Measurements from ENCODE around the gene THAP2. TPM values are rescaled to one million over a fixed set of nuclear protein-coding genes. Genes with fewer than 3 reads are reported as not detected.

The THAP2 gene
- total RNA-seq, 1 donor from 2014 or later = 5.2 TPM

GRCh38 chr12:71641390-71641789 is 22.7 kb upstream of the THAP2 start:
- H3K27ac ChIP-seq (ENCODE audit: low read depth, low read length) = no peak overlapping the region
- no peaks in the 10 kb centered on the region for H3K4me1 ChIP-seq (ENCODE audit: control insufficient read depth in 3 of 3, insufficient read depth in 3 of 3, low read length in 3 of 3)
- H3K27me3 ChIP-seq (ENCODE audit: control insufficient read depth in 3 of 3, insufficient read depth in 3 of 3, low read length in 3 of 3) = no peaks in the 10 kb centered on the region
- H3K36me3 ChIP-seq (ENCODE audit: control insufficient read depth in 3 of 3, insufficient read depth in 3 of 3, low read length in 3 of 3) = peaks cover 17 to 49% (median 43%) of the 10 kb centered on the region in 3 donors
- H3K9ac ChIP-seq (ENCODE audit: low read depth in 1 of 3, low read length in 3 of 3) = no peak overlapping the region
- no peak overlapping the region for H3K4me3 ChIP-seq (ENCODE audit: low read length in 3 of 3)
- no peaks in the 10 kb centered on the region for H3K9me3 ChIP-seq (ENCODE audit: control insufficient read depth in 3 of 3, low read length in 3 of 3)

- Histone ChIP-seq H3K9me3 (ENCODE audit: control insufficient read depth in 3 of 3, low read length in 3 of 3) (no peaks in the 10 kb centered on the region), H3K27me3 (ENCODE audit: control insufficient read depth in 3 of 3, insufficient read depth in 3 of 3, low read length in 3 of 3) (no peaks in the 10 kb centered on the region), H3K36me3 (ENCODE audit: control insufficient read depth in 3 of 3, insufficient read depth in 3 of 3, low read length in 3 of 3) (peaks cover 17 to 55% (median 43%) of the 10 kb centered on the region in 3 donors), H3K27ac (ENCODE audit: low read depth, low read length) (no peak overlapping the region), H3K4me1 (ENCODE audit: control insufficient read depth in 3 of 3, insufficient read depth in 3 of 3, low read length in 3 of 3) (no peaks in the 10 kb centered on the region), H3K4me3 (ENCODE audit: low read length in 3 of 3) (no peak overlapping the region), H3K9ac (ENCODE audit: low read depth in 1 of 3, low read length in 3 of 3) (no peak overlapping the region)
These were observed 21.8 kb upstream of the THAP2 start for GRCh38 chr12:71642264-71642663.

DNA sequence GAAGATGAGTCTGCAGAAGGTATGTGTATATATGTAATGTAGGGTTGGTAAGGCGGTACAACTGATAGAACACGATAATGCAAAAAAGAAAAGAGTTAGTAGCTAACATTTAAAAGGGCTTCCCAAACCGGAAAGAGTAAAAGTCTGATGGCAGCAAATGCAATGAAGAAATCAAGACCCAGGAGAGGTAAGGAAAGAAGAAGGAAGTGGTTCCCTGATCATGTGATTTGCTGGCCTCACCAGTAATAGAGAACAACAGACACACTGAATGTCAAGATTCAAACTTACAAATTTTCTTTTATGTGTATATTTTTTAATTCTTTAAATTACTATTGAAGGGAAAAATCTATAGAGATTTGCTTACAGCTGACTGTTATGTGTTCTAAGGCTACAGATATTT is 18.8 kb upstream of the THAP2 start:
- Histone ChIP-seq H3K4me3 (ENCODE audit: low read length in 3 of 3) (no peak overlapping the region), H3K27ac (ENCODE audit: low read depth, low read length) (no peak overlapping the region), H3K36me3 (ENCODE audit: control insufficient read depth in 3 of 3, insufficient read depth in 3 of 3, low read length in 3 of 3) (peaks cover 10 to 44% (median 27%) of the 10 kb centered on the region in 3 donors), H3K27me3 (ENCODE audit: control insufficient read depth in 3 of 3, insufficient read depth in 3 of 3, low read length in 3 of 3) (no peaks in the 10 kb centered on the region), H3K9ac (ENCODE audit: low read depth in 1 of 3, low read length in 3 of 3) (no peak overlapping the region), H3K4me1 (ENCODE audit: control insufficient read depth in 3 of 3, insufficient read depth in 3 of 3, low read length in 3 of 3) (no peaks in the 10 kb centered on the region), H3K9me3 (ENCODE audit: control insufficient read depth in 3 of 3, low read length in 3 of 3) (no peaks in the 10 kb centered on the region)

DNA sequence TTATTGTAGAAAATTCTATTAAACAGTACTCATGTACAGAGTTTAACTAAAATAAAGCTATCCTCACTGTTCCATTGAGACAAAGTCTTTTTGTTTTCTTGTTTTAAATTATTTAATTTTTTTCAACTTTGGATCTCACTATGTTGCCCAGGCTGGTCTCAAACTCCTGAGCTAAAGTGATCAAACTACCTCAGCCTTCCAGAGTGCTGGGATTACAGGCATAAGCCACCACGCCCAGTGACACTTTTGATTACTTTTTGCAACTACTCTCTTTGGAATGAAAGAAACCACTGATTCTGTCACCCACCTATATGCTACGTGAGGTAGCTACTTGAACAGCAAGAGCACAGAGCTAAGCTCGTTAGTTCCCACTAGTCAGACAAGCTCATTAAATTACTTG is 17.6 kb upstream of the THAP2 start:
- H3K27ac ChIP-seq (ENCODE audit: low read depth, low read length) = no peak overlapping the region
- no peak overlapping the region for H3K4me3 ChIP-seq (ENCODE audit: low read length in 3 of 3)
- no peak overlapping the region for H3K9ac ChIP-seq (ENCODE audit: low read depth in 1 of 3, low read length in 3 of 3)
- no peaks in the 10 kb centered on the region for H3K27me3 ChIP-seq (ENCODE audit: control insufficient read depth in 3 of 3, insufficient read depth in 3 of 3, low read length in 3 of 3)
- H3K36me3 ChIP-seq (ENCODE audit: control insufficient read depth in 3 of 3, insufficient read depth in 3 of 3, low read length in 3 of 3) = peaks cover 8 to 36% (median 24%) of the 10 kb centered on the region in 3 donors
- no peaks in the 10 kb centered on the region for H3K4me1 ChIP-seq (ENCODE audit: control insufficient read depth in 3 of 3, insufficient read depth in 3 of 3, low read length in 3 of 3)
- H3K9me3 ChIP-seq (ENCODE audit: control insufficient read depth in 3 of 3, low read length in 3 of 3) = no peaks in the 10 kb centered on the region

DNA sequence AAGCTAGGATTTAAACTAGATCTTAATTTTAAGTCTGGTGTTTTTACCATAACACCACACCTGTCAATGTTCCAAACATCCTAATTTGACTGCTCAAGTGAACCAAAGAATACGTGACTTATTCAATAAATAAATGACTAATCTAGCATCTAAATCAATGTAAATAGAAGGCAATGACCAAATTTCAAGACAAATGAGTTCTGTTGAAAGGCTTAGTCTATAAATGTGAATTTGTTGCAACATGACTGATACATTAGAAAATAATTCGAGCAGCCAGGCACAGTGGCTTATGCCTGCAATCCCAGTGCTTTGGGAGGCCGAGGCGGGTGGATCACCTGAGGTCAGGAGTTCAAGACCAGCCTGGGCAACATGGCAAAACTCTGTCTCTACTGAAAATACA is 15.6 kb upstream of the THAP2 start:
- Histone ChIP-seq H3K9ac (ENCODE audit: low read depth in 1 of 3, low read length in 3 of 3) (no peak overlapping the region), H3K27me3 (ENCODE audit: control insufficient read depth in 3 of 3, insufficient read depth in 3 of 3, low read length in 3 of 3) (no peaks in the 10 kb centered on the region), H3K4me1 (ENCODE audit: control insufficient read depth in 3 of 3, insufficient read depth in 3 of 3, low read length in 3 of 3) (no peaks in the 10 kb centered on the region), H3K4me3 (ENCODE audit: low read length in 3 of 3) (no peak overlapping the region), H3K9me3 (ENCODE audit: control insufficient read depth in 3 of 3, low read length in 3 of 3) (no peaks in the 10 kb centered on the region), H3K27ac (ENCODE audit: low read depth, low read length) (no peak overlapping the region), H3K36me3 (ENCODE audit: control insufficient read depth in 3 of 3, insufficient read depth in 3 of 3, low read length in 3 of 3) (peaks cover 3 to 26% (median 15%) of the 10 kb centered on the region in 3 donors)

- no peaks in the 10 kb centered on the region for H3K9me3 ChIP-seq (ENCODE audit: control insufficient read depth in 3 of 3, low read length in 3 of 3)
- H3K9ac ChIP-seq (ENCODE audit: low read depth in 1 of 3, low read length in 3 of 3) = no peak overlapping the region
- peaks cover 0 to 22% (median 9%) of the 10 kb centered on the region in 3 donors for H3K36me3 ChIP-seq (ENCODE audit: control insufficient read depth in 3 of 3, insufficient read depth in 3 of 3, low read length in 3 of 3)
- H3K27me3 ChIP-seq (ENCODE audit: control insufficient read depth in 3 of 3, insufficient read depth in 3 of 3, low read length in 3 of 3) = no peaks in the 10 kb centered on the region
- no peak overlapping the region for H3K4me3 ChIP-seq (ENCODE audit: low read length in 3 of 3)
- H3K4me1 ChIP-seq (ENCODE audit: control insufficient read depth in 3 of 3, insufficient read depth in 3 of 3, low read length in 3 of 3) = no peaks in the 10 kb centered on the region
- no peak overlapping the region for H3K27ac ChIP-seq (ENCODE audit: low read depth, low read length)
These were observed 14.7 kb upstream of the THAP2 start for GRCh38 chr12:71649401-71649800.

GRCh38 chr12:71652656-71653055 is 11.4 kb upstream of the THAP2 start:
- Histone ChIP-seq H3K27me3 (ENCODE audit: control insufficient read depth in 3 of 3, insufficient read depth in 3 of 3, low read length in 3 of 3) (no peaks in the 10 kb centered on the region), H3K9me3 (ENCODE audit: control insufficient read depth in 3 of 3, low read length in 3 of 3) (no peaks in the 10 kb centered on the region), H3K27ac (ENCODE audit: low read depth, low read length) (no peak overlapping the region), H3K9ac (ENCODE audit: low read depth in 1 of 3, low read length in 3 of 3) (no peak overlapping the region), H3K4me3 (ENCODE audit: low read length in 3 of 3) (no peak overlapping the region), H3K4me1 (ENCODE audit: control insufficient read depth in 3 of 3, insufficient read depth in 3 of 3, low read length in 3 of 3) (peaks cover 0 to 4% (median 0%) of the 10 kb centered on the region in 3 donors), H3K36me3 (ENCODE audit: control insufficient read depth in 3 of 3, insufficient read depth in 3 of 3, low read length in 3 of 3) (peaks cover 3 to 9% (median 9%) of the 10 kb centered on the region in 3 donors)

DNA sequence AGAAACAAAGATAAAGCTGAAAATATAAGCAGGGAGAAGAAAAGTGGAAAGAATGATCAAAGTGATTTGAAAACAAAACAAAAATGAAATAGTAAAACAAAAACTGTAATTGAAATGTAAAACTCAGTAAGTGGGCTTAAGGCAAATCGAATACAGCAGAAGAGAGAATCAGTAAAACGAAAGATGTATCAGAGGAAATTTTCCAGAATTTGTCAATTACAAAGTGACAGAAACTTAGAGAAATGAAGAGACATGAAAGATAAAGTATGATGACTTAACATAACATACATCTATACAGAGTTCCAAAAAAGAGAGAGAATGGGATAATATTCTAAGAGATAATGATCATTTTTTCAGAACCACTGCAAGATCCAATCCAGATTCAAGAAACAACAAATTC is 11.0 kb upstream of the THAP2 start:
- Histone ChIP-seq H3K4me3 (ENCODE audit: low read length in 3 of 3) (no peak overlapping the region), H3K27me3 (ENCODE audit: control insufficient read depth in 3 of 3, insufficient read depth in 3 of 3, low read length in 3 of 3) (no peaks in the 10 kb centered on the region), H3K27ac (ENCODE audit: low read depth, low read length) (no peak overlapping the region), H3K36me3 (ENCODE audit: control insufficient read depth in 3 of 3, insufficient read depth in 3 of 3, low read length in 3 of 3) (peaks cover 3 to 10% (median 9%) of the 10 kb centered on the region in 3 donors), H3K4me1 (ENCODE audit: control insufficient read depth in 3 of 3, insufficient read depth in 3 of 3, low read length in 3 of 3) (peaks cover 0 to 4% (median 0%) of the 10 kb centered on the region in 3 donors), H3K9ac (ENCODE audit: low read depth in 1 of 3, low read length in 3 of 3) (no peak overlapping the region), H3K9me3 (ENCODE audit: control insufficient read depth in 3 of 3, low read length in 3 of 3) (no peaks in the 10 kb centered on the region)

DNA sequence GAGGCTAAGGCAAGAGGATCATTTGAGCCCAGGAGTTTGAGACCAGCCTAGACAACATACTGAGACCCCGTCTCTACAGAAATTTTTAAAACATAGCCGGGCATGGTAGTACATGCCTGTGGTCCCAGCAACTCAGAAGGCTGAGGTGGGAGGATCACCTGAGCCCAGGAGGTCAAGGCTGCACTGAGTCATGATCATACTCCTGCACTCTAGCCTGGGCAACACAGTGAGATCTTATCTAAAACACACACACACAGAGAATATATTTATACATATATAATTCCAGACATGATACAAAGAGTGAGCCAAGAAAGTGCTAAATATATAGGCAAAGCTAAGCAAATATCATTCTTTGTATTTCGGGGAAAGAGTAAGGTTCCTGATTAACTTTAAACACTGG is 9.9 kb upstream of the THAP2 start:
- H3K27ac ChIP-seq (ENCODE audit: low read depth, low read length) = no peak overlapping the region
- no peak overlapping the region for H3K4me3 ChIP-seq (ENCODE audit: low read length in 3 of 3)
- H3K36me3 ChIP-seq (ENCODE audit: control insufficient read depth in 3 of 3, insufficient read depth in 3 of 3, low read length in 3 of 3) = peaks cover 3 to 18% (median 15%) of the 10 kb centered on the region in 3 donors
- H3K9ac ChIP-seq (ENCODE audit: low read depth in 1 of 3, low read length in 3 of 3) = no peak overlapping the region
- no peaks in the 10 kb centered on the region for H3K27me3 ChIP-seq (ENCODE audit: control insufficient read depth in 3 of 3, insufficient read depth in 3 of 3, low read length in 3 of 3)
- H3K4me1 ChIP-seq (ENCODE audit: control insufficient read depth in 3 of 3, insufficient read depth in 3 of 3, low read length in 3 of 3) = peaks cover 0 to 4% (median 0%) of the 10 kb centered on the region in 3 donors
- no peaks in the 10 kb centered on the region for H3K9me3 ChIP-seq (ENCODE audit: control insufficient read depth in 3 of 3, low read length in 3 of 3)

DNA sequence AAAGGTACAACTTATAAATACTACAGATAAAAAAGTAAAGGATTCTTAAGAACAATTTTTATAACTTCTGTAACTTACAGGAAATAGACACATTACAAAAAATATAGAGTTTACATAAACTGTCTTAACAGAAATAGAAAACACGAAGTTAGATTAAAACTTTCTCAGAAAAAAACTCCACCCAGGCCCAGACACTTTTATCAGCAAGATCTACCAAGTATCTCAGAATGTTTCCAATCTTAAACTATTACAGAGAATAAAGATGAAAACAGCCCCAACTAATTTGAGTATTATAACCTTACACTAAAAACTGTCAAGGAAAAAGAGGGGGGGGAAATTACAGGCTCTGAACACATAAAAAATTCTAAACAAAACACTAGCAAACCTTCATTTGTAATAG is 8.6 kb upstream of the THAP2 start:
- no peak overlapping the region for H3K9ac ChIP-seq (ENCODE audit: low read depth in 1 of 3, low read length in 3 of 3)
- no peak overlapping the region for H3K4me3 ChIP-seq (ENCODE audit: low read length in 3 of 3)
- H3K27ac ChIP-seq (ENCODE audit: low read depth, low read length) = no peak overlapping the region
- H3K4me1 ChIP-seq (ENCODE audit: control insufficient read depth in 3 of 3, insufficient read depth in 3 of 3, low read length in 3 of 3) = peaks cover 0 to 4% (median 0%) of the 10 kb centered on the region in 3 donors
- peaks cover 5 to 22% (median 21%) of the 10 kb centered on the region in 3 donors for H3K36me3 ChIP-seq (ENCODE audit: control insufficient read depth in 3 of 3, insufficient read depth in 3 of 3, low read length in 3 of 3)
- H3K27me3 ChIP-seq (ENCODE audit: control insufficient read depth in 3 of 3, insufficient read depth in 3 of 3, low read length in 3 of 3) = no peaks in the 10 kb centered on the region
- no peaks in the 10 kb centered on the region for H3K9me3 ChIP-seq (ENCODE audit: control insufficient read depth in 3 of 3, low read length in 3 of 3)
